CD4-positive, alpha-beta memory T cell (primary cell): ENCODE results near the gene IRAK1BP1. TPM values are rescaled to one million over a fixed set of nuclear protein-coding genes. Genes with fewer than 3 reads are reported as not detected.

ENCODE experiments used
- CTCF ChIA-PET: fragments of 350-600 bp; sonication (Branson Sonifier 250); formaldehyde crosslinking; loops from one replicate; lab custom pipeline; 2021; ENCODE audit warnings: inconsistent platforms; ENCODE audit not compliant: partially characterized antibody; lab: Charles Lee
- POLR2A ChIA-PET: fragments of 350-600 bp; sonication (Branson Sonifier 250); formaldehyde crosslinking; loops from one replicate; lab custom pipeline; 2021; ENCODE audit not compliant: partially characterized antibody; lab: Charles Lee
- DNase-seq, 5 donors: peaks; one replicate each; pipeline versions ENCODE4 v3.0.0 to v3.0.0-alpha.2; 2020 to 2022; ENCODE audit warnings: mixed read lengths in 1 of 5
- H3K27ac ChIP-seq: one replicate; pipeline ENCODE4 v1.7.0; 2013; ENCODE audit warnings: low read depth, low read length
- H3K27me3 ChIP-seq: 2 replicates; pipeline ENCODE4 v1.7.0; 2013; ENCODE audit warnings: mild to moderate bottlenecking, low read length, moderate library complexity; ENCODE audit not compliant: insufficient read depth
- H3K36me3 ChIP-seq: 2 replicates; pipeline ENCODE4 v1.7.0; 2013; ENCODE audit warnings: mild to moderate bottlenecking, low read length, moderate library complexity; ENCODE audit not compliant: insufficient read depth
- H3K4me1 ChIP-seq: 2 replicates; pipeline ENCODE4 v1.7.0; 2013; ENCODE audit warnings: mild to moderate bottlenecking, low read length, moderate library complexity; ENCODE audit not compliant: insufficient read depth
- H3K4me3 ChIP-seq, 2 donors: one replicate each; pipeline ENCODE4 v1.7.0; 2013; ENCODE audit warnings: low read length in 2 of 2, mild to moderate bottlenecking in 1 of 2
- H3K9me3 ChIP-seq, 2 donors: one replicate each; pipeline ENCODE4 v1.7.0; 2013; ENCODE audit warnings: low read length in 2 of 2, control low read depth in 1 of 2; ENCODE audit not compliant: control insufficient read depth in 1 of 2
- H3K27ac Mint-ChIP-seq, 7 donors: one replicate each; pipeline ENCODE4 v1.8.0; 2020 to 2021; ENCODE audit warnings: mixed read lengths in 7 of 7, mild to moderate bottlenecking in 6 of 7, inconsistent platforms in 3 of 7, moderate library complexity in 3 of 7
- H3K27me3 Mint-ChIP-seq, 2 donors: one replicate each; pipeline ENCODE4 v1.8.0; 2020 to 2021; ENCODE audit warnings: mixed read lengths in 2 of 2
- H3K36me3 Mint-ChIP-seq, 2 donors: one replicate each; pipeline ENCODE4 v1.8.0; 2020 to 2021; ENCODE audit warnings: mixed read lengths in 2 of 2, inconsistent platforms in 1 of 2, mild to moderate bottlenecking in 1 of 2
- H3K4me1 Mint-ChIP-seq, 4 donors: one replicate each; pipeline ENCODE4 v1.8.0; 2020 to 2021; ENCODE audit warnings: mixed read lengths in 4 of 4, mild to moderate bottlenecking in 1 of 4
- H3K4me3 Mint-ChIP-seq, 8 donors: one replicate each; pipeline ENCODE4 v1.8.0; 2020 to 2021; ENCODE audit warnings: mixed read lengths in 8 of 8, mild to moderate bottlenecking in 7 of 8, moderate library complexity in 6 of 8, inconsistent platforms in 3 of 8
- H3K9me3 Mint-ChIP-seq, 8 donors: one replicate each; pipeline ENCODE4 v1.8.0; 2020 to 2021; ENCODE audit warnings: mixed read lengths in 8 of 8, mild to moderate bottlenecking in 5 of 8, inconsistent platforms in 3 of 8, moderate library complexity in 1 of 8
- intact Hi-C: fragments of 100-400 bp; cut with micrococcal nuclease; formaldehyde crosslinking; loops from one replicate; pipeline ENCODE4 v1.15.1; 2023
- polyA plus RNA-seq, 2 donors: library from polyadenylated mRNA; unstranded; fragments of 300-500 nt; fragmentation: Illumina TruSeq; gene quantifications; one replicate each; pipeline ENCODE4 v1.2.3, GENCODE V29; 2021
- total RNA-seq, 2 experiments: library from RNA; stranded (reverse); gene quantifications; one replicate each; pipeline ENCODE4 v1.2.3, GENCODE V29; 2021

The IRAK1BP1 gene, protein sequence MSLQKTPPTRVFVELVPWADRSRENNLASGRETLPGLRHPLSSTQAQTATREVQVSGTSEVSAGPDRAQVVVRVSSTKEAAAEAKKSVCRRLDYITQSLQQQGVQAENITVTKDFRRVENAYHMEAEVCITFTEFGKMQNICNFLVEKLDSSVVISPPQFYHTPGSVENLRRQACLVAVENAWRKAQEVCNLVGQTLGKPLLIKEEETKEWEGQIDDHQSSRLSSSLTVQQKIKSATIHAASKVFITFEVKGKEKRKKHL
- 1 to 10 TPM; 3.1 to 3.2 TPM for total RNA-seq
- polyA plus RNA-seq = 1 to 10 TPM; 1.5 to 1.6 TPM

GRCh38 chr6:78867370-78868040 is at the start of gene IRAK1BP1:
Gene IRAK1BP1 (plus strand): TSS chr6:78867551. CDS start chr6:78867577, 26 bp downstream.
- H3K9me3 ChIP-seq = no peaks in the 10 kb centered on the region
- H3K4me3 ChIP-seq = peak within 1 kb of the TSS; percentile 84 to 99
- Mint-ChIP-seq H3K9me3 (no peaks in the 10 kb centered on the region), H3K4me1 (peaks cover 2 to 30% (median 17%) of the 10 kb centered on the region in 4 donors), H3K27ac (peak within 1 kb of the TSS; percentile 78 to 98 (median 96)), H3K36me3 (peaks cover 12 to 13% of the 10 kb centered on the region in 2 donors), H3K27me3 (no peaks in the 10 kb centered on the region), H3K4me3 (peak within 1 kb of the TSS; percentile 94 to 99 (median 98))
- no peaks in the 10 kb centered on the region for H3K36me3 ChIP-seq
- DNase-seq = peak; percentile 71 to 79 (median 78)
- ChIA-PET CTCF (interaction anchor here (0.9 kb wide), 1 partner anchor 10 kb away, joined by 4 read pairs; no protein-coding TSS in a partner anchor), POLR2A (interaction anchor here (0.8 to 1.3 kb wide), 3 partner anchors 210 to 670 kb away, joined by 3 to 13 read pairs (median 3); partner anchors contain the start of gene PHIP)
- H3K27me3 ChIP-seq = no peaks in the 10 kb centered on the region
- peak within 1 kb of the TSS; percentile 47 for H3K27ac ChIP-seq
- peaks cover 13% of the 10 kb centered on the region for H3K4me1 ChIP-seq
- intact Hi-C loops = loop anchor here (1.0 kb wide), 2 partner anchors 211 to 367 kb away; partner anchors contain the start of genes HMGN3 and PHIP

DNA sequence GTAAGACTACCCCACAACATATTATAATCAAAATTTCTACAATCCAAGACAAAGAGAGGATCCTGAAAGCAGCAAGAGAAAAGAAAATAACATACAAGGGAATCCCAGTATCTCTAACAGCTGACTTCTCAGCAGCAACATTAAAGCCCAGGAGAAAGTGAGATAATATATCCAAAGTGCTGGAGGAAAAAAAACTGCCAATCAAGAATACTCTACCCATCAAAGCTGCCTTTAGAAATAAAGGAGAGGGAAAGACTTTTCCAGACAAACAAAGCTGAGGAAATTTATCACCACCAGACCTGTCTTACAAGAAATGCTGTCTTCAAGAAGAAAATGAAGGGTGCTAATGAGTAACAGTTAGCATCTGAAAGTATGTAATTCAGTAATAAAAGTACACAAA is 43.3 kb upstream of the IRAK1BP1 start:
- Histone ChIP-seq H3K36me3 (no peaks in the 10 kb centered on the region), H3K27me3 (no peaks in the 10 kb centered on the region), H3K4me1 (no peaks in the 10 kb centered on the region), H3K27ac (no peak overlapping the region), H3K9me3 (no peaks in the 10 kb centered on the region), H3K4me3 (no peak overlapping the region)
- no peaks in the 10 kb centered on the region for H3K4me1 Mint-ChIP-seq
- peaks cover 0 to 17% (median under 1%) of the 10 kb centered on the region in 8 donors for H3K9me3 Mint-ChIP-seq
- H3K36me3 Mint-ChIP-seq = no peaks in the 10 kb centered on the region
- intact Hi-C loops = no loop called here
- peaks cover 2 to 7% of the 10 kb centered on the region in 2 donors for H3K27me3 Mint-ChIP-seq
- H3K27ac Mint-ChIP-seq = no peak overlapping the region
- DNase-seq = no peak
- CTCF ChIA-PET = no interaction called here
- POLR2A ChIA-PET = no interaction called here
- H3K4me3 Mint-ChIP-seq = no peak overlapping the region

DNA sequence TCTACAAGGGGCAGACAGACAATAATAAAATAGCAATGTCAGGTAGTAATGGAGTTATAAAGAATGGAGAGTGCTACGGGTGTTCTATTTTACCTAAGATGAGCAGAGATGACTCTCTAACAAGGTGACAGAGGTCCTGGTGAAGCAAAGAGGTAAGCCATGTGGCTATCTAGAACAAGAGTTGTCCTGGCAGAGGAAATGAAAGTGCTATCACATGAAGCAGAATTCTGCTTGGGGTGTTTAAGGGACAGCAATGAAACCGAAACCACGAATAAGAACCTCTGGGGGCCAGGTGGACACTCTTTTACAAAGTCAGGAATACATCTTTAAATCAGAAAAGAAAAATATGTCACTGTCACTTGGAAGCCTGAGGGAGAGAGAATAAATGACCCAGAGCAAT is 37.9 kb upstream of the IRAK1BP1 start:
- Mint-ChIP-seq H3K4me1 (no peaks in the 10 kb centered on the region), H3K9me3 (no peaks in the 10 kb centered on the region), H3K4me3 (no peak overlapping the region), H3K27ac (peak overlapping the region in 1 of 7 donors; percentile 16), H3K36me3 (no peaks in the 10 kb centered on the region), H3K27me3 (peaks cover 10 to 11% of the 10 kb centered on the region in 2 donors)
- Histone ChIP-seq H3K9me3 (no peaks in the 10 kb centered on the region), H3K4me3 (no peak overlapping the region), H3K36me3 (no peaks in the 10 kb centered on the region), H3K27me3 (no peaks in the 10 kb centered on the region), H3K4me1 (no peaks in the 10 kb centered on the region), H3K27ac (no peak overlapping the region)
- intact Hi-C loops = no loop called here
- CTCF ChIA-PET = no interaction called here
- POLR2A ChIA-PET = no interaction called here
- no peak for DNase-seq

DNA sequence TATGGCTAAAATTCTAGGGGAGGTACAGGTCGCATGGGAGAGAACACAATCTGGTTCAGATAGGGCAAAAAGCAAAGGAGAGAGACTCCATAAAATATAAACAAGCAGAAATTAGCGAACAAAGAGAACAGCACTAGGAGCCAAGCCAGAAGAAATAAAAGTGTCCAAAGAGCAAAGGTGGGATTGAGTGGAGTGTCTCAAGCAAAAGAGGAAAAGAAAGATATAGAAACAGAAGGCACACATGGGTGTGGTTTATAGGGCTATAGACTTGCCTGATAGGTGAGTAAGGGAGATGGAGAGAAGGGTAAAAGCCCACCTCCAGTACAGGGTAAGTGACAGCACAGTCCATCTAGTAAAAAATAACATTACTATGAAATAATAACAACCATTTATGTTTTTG is 36.5 kb upstream of the IRAK1BP1 start:
- H3K4me3 Mint-ChIP-seq = no peak overlapping the region
- Histone ChIP-seq H3K36me3 (no peaks in the 10 kb centered on the region), H3K27me3 (no peaks in the 10 kb centered on the region), H3K9me3 (no peaks in the 10 kb centered on the region), H3K4me3 (no peak overlapping the region), H3K27ac (no peak overlapping the region), H3K4me1 (no peaks in the 10 kb centered on the region)
- no peaks in the 10 kb centered on the region for H3K9me3 Mint-ChIP-seq
- H3K27ac Mint-ChIP-seq = no peak overlapping the region
- no peaks in the 10 kb centered on the region for H3K4me1 Mint-ChIP-seq
- intact Hi-C loops = no loop called here
- CTCF ChIA-PET = no interaction called here
- peaks cover 10 to 11% of the 10 kb centered on the region in 2 donors for H3K27me3 Mint-ChIP-seq
- no peak for DNase-seq
- POLR2A ChIA-PET = no interaction called here
- no peaks in the 10 kb centered on the region for H3K36me3 Mint-ChIP-seq

DNA sequence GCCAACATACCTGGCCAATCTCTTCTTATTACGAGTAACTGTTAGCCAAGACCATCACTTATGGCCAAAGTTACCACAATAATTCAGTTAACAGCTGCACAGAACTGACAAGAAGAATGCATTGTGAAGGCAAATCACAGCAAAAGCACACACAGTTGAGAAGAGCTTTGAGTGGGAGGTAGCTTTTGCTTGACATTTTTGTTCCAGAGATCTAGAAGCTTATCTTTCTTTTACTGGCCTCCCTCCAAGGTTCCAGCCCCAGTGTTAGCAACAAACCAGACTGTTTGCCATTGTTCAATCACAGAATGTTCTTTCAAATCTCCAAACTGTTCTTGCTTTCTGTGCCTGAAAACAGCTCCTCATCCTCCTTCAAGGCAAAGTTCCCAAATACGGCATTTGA is 35.9 kb upstream of the IRAK1BP1 start:
- no peak overlapping the region for H3K4me3 ChIP-seq
- DNase-seq = no peak
- H3K9me3 ChIP-seq = no peaks in the 10 kb centered on the region
- ChIA-PET POLR2A (no interaction called here), CTCF (no interaction called here)
- no peaks in the 10 kb centered on the region for H3K27me3 ChIP-seq
- no peaks in the 10 kb centered on the region for H3K36me3 ChIP-seq
- no peaks in the 10 kb centered on the region for H3K4me1 ChIP-seq
- H3K27me3 Mint-ChIP-seq = peaks cover 10 to 11% of the 10 kb centered on the region in 2 donors
- H3K27ac ChIP-seq = no peak overlapping the region
- no peak overlapping the region for H3K4me3 Mint-ChIP-seq
- no peaks in the 10 kb centered on the region for H3K9me3 Mint-ChIP-seq
- no peak overlapping the region for H3K27ac Mint-ChIP-seq
- no peaks in the 10 kb centered on the region for H3K4me1 Mint-ChIP-seq
- H3K36me3 Mint-ChIP-seq = no peaks in the 10 kb centered on the region
- intact Hi-C loops = no loop called here

DNA sequence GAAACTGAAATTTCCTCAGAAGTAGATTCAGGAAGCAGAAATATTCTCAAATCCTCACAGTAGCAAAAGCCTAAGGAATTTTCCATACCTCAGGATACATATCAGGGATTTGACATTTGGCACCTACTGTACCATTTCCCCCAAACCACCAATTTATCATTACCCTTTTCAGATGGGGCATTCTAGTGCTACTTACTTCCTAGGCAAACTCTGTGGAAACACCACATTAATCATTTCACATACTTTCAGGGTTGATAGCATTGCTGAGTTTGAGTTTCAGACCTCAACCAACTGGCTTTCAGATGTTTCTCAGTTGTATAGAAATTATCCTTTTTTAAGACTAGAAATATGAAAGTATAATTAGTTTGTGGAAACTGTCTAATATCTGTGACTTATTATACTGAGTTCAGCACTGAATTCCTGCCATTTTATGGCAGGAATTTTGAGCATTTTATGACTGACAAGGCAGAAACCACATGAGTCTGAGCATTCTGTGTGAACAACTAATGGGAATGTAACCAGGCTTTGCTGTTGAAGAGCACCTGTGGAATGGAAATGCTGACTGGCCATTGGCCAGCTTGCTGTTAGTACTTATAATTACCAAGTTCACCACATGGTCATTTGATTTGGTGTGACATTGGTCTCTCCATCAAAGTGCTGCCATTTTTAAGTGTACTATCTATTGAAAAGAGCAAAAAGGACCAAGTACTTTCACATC is 35.1 kb upstream of the IRAK1BP1 start:
- no peaks in the 10 kb centered on the region for H3K36me3 Mint-ChIP-seq
- Histone ChIP-seq H3K4me3 (no peak overlapping the region), H3K27me3 (no peaks in the 10 kb centered on the region), H3K27ac (no peak overlapping the region), H3K9me3 (no peaks in the 10 kb centered on the region), H3K4me1 (no peaks in the 10 kb centered on the region), H3K36me3 (no peaks in the 10 kb centered on the region)
- POLR2A ChIA-PET = no interaction called here
- no peaks in the 10 kb centered on the region for H3K4me1 Mint-ChIP-seq
- CTCF ChIA-PET = no interaction called here
- intact Hi-C loops = no loop called here
- no peak for DNase-seq
- peaks cover 11% of the 10 kb centered on the region in 2 donors for H3K27me3 Mint-ChIP-seq
- no peaks in the 10 kb centered on the region for H3K9me3 Mint-ChIP-seq
- no peak overlapping the region for H3K27ac Mint-ChIP-seq
- H3K4me3 Mint-ChIP-seq = no peak overlapping the region

GRCh38 chr6:78835817-78836216 is 31.5 kb upstream of the IRAK1BP1 start:
- intact Hi-C loops = no loop called here
- no peaks in the 10 kb centered on the region for H3K9me3 ChIP-seq
- POLR2A ChIA-PET = no interaction called here
- H3K27ac Mint-ChIP-seq = no peak overlapping the region
- no peak overlapping the region for H3K27ac ChIP-seq
- peaks cover 5 to 14% of the 10 kb centered on the region in 2 donors for H3K27me3 Mint-ChIP-seq
- peaks cover 0 to 3% (median 0%) of the 10 kb centered on the region in 8 donors for H3K9me3 Mint-ChIP-seq
- no peaks in the 10 kb centered on the region for H3K4me1 Mint-ChIP-seq
- no peaks in the 10 kb centered on the region for H3K4me1 ChIP-seq
- no peak overlapping the region for H3K4me3 ChIP-seq
- H3K27me3 ChIP-seq = no peaks in the 10 kb centered on the region
- H3K36me3 Mint-ChIP-seq = no peaks in the 10 kb centered on the region
- CTCF ChIA-PET = no interaction called here
- no peak overlapping the region for H3K4me3 Mint-ChIP-seq
- no peaks in the 10 kb centered on the region for H3K36me3 ChIP-seq
- DNase-seq = no peak
